ENCODE measurements around the gene DPYD.

- no peak for TF ChIP-seq TARDBP (IDR thresholded peaks at IDR 0.05)
- TF ChIP-seq SP1 (IDR thresholded peaks at IDR 0.05): no peak
These were observed 92.9 kb downstream of the DPYD start for GRCh38 chr1:97827887-97828286.

All from HEK293T (cell line).